Daoy (cell line): ENCODE data around the gene SP5. TPM values are rescaled to one million over a fixed set of nuclear protein-coding genes. Genes with fewer than 3 reads are reported as not detected.
"Not testable (repeated sequence)": the region's sequence is repeated elsewhere in the genome, so short reads cannot be mapped to it uniquely, and the experiment has no call there.

ENCODE experiments used
- DNase-seq: peaks from one replicate; pipeline ENCODE4 v3.0.0-alpha.2; 2015; ENCODE audit warnings: low read depth
- total RNA-seq: library from RNA; depleted of rRNA; stranded (reverse); fragments of >200 nt; shearing (Covaris generic); gene quantifications from 2 replicates; pipeline ENCODE4 v1.2.3, GENCODE V29; 2014; rRNA removed

The SP5 gene
- 0.63 and 2.6 TPM in 2 replicates for total RNA-seq

DNA sequence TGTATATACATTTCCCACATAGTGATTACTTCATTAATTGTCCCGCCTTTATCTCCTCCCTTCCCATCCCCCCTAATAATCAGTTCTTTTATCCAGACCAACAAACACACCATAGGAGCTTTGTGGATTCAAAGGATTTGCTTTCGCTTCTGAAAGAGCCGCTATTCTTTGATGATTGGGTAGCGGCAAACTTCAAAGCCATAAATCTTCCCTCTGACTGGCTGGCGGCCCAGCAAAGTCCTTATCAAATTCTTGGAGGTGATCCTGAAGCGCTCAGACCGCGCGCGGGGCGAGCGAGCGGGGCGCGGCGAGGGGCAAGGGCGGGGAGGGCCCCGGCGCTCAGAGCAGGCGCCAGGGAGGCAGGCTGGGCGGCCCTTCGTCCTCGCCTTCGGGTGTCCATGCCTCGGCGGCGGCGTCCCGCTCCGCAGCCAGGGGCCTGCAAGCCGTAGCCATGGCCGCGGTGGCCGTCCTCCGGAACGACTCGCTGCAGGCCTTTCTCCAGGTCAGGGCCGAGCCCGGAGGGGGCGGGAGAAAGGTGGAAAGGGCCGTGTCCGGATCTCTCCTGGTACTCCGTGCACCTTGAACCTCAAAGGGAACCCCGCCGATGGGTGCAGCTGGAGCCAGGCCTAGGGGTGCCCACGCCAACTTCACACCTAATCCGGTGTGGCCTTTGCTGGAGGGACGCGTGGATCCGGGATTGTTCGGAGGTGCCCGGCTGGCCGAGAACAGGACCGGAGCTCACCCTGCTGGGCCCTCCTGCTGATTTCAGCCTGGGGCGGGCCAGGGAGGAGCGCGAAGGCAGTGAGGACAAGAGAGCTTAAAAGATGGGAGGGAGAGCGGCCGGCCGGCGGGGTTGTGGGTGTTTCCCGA is at the start of gene SP5:
SP5 (plus strand) TSS at position 276 of the 870 bp plus-strand sequence; CDS start at position 452, 176 bp downstream.
- DNase-seq = peak; percentile 82

DNA sequence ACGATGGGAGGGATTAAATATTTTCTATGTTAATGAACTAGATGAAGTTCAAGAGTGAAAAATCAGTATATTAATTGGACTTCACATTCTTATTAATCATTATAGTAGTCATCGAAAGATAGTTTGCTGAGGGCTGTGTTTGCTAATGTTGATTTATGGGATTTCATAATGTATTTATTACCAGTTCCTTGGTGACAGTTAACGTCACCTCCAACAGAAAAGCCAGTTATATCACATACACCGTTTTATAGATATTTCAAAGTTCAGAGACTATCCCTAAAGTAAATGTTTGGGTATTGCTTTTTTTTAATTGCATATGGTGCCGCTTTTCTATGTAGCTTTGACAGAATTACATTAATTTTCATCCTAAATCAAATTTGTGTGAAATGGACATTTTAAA is 49.4 kb upstream of the SP5 start:
- no peak for DNase-seq

DNA sequence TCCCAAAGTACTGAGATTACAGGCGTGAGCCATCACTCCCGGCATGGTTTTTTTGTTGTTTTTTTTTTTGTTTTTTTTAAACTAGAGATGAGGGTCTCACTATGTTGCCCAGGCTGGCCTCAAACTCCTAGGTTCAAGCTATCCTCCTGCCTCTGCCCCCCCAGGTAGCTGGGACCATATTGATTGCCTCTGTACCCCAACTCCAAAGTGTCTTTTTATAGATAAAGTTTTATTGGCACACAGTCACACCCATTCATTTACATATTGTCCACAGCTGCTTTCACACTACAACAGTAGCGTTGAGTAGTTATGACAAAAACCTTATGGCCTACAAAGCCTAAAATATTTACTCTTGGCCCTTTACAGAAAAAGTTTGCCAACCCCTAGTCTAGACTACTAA is 45.2 kb upstream of the SP5 start:
- DNase-seq = no peak

DNA sequence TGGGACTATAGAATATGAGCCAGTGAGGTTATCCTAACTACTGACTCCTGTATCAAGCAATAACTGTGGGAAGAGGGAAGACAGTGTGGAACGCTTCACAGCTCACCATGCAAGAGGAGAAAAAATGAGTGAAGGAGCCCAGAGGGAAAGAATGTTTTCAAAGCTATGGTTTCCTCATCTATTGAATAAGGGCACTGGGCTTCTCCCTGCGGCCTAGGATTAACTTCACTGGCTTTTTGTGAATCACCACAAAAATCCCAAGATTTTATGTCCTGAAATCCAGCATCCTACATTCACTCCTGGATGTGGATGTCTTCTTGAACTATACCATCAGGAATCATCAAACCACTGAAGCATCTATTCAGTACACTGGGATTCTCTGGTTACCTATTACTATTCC is 44.5 kb upstream of the SP5 start:
- no peak for DNase-seq

DNA sequence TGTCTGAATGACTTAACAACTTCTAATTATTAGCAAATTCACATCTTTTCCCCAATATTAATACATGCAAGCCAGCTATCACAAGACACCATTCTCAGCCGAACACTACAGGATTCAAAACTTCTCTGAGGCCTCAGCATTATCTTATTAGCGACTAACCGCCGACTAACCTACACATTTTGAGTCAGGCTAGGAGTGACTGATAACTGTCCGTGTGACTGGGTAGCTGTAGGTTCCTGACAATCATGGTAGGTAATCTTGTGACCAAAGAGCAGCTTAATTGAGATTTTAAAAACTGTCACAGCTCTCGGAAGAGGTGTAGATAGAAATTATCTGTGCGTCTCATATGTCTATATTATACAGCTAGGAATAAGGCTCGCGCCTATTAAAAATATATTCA is 44.1 kb upstream of the SP5 start:
- no peak for DNase-seq

DNA sequence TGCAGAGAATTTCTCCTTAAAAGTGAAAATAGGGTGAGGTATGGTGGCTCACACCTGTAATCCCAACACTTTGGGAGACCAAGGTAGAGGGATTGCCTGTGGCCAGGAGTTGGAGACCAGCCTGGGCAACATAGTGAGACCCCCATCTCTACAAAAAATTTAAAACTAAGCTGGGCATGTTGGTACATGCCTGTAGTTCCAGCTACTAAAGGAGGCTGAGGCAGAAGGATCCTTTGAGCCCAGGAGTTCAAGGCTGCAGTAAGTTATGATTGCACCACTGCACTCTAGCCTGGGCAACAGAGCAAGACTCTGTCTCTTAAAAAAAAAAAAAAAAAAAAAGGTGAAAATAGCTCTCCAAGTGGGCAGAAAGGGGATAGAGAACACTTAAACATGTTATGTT is 40.9 kb upstream of the SP5 start:
- DNase-seq = not testable (repeated sequence)

DNA sequence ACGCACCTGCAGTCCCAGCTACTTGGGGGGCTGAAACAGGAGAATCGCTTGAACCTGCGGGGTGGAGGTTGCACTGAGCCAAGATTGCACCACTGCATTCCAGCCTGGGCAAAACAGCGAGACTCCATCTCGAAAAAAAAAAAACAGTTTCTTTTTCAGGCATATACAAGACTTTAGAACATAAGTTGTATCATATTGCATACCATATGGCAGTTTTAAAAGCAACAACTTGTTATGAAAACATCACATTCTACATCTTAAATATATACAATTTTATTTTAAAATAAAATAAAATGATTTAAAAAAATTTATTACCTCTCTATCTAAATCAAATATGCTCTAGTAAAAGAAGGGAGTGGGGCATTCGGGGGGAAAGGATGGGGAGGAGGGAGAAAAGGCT is 39.4 kb upstream of the SP5 start:
- DNase-seq = no peak

DNA sequence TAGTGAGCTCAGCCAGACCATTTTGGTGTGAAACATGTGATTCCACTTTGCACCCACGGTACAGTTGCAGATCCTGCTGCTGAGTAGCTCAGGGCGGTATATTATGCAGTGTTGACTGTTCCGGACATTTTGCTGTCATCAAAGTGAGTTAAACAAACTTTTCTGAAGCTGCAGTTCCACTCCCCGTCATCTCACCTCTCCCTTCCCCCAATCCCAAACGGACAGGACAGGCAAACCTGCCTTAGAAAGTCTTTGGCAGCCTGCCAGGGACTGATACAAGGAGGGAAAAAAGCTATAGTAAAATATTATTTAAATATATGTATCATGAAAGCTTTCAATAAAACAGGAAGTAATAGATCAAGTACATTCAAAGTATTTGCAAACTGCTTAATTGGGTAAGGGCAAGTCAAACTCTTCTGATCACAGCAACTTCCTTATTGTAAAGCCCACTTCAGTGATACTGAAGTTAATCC is 35.5 kb upstream of the SP5 start:
- no peak for DNase-seq

DNA sequence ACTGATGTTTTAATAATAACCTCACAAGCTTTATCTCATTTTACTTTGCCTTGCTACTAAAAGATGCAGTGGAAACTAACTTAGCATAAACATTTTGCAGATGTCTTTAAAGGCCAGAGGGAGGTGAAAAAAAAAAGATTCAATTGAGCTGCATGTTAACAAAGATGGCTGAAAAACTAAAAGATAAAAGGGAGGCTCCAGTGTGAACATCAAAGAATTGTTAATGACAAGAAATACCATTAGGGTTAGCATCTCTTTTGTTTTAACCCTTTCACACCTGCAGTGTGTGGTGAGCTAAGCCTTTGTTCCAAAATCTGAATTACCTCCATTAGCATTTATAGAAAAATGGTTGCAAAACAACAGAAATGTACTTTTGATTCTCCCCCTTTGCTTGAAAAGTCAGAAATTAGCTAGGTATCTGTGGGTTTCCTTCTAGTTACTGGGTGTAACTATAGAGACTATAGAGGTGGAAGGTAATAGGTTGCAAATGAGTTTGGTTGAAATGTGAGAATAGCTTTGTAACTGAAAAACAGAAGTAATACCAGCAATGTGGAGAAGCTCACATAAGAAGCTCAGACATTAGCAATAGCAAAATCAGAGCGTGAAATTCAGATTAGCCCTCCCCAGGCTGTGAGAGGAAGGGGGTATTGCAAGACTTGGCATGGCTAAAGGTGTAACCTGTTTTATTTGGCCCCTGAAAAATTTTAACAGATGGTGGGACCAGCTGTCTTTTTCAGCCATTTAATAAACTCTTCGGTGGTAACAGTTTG is 34.8 kb upstream of the SP5 start:
- DNase-seq = no peak

DNA sequence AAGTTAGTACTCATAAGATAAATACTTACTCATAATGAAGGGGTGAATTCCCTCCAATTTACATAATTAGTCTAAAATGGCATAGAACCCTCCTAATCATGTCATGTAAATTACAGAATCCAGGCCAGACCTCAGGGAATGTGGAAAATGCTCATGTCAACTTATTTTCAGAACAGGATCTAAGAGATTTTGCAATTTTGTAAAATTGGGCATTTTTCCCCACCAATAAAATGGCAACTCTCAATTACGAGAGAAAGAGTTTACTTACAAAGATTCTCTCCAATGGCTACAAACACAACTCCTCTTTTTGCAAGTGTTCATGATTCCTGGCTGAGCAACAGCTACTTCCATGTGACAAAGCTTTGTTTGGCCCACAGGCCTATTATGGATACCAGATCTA is 33.8 kb upstream of the SP5 start:
- no peak for DNase-seq

DNA sequence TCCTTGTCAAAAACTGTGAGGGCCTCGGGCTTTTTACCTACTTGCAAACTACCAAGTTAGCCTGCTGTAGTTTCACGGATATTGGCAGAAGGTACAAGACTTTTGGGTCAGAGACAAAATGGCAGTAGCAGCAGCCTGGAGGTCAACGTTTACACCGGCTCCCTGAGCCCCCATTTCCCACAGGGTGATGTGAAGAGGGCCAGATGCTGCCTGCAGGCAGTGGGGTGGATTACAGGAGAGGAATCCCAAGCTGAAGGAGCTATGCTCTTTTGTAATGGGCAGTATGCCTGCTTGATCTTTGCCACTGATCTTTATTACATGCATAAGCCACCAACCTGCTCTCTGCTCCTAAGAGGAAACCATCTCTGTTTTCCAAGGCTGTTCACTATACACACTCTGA is 29.5 kb upstream of the SP5 start:
- DNase-seq = no peak

DNA sequence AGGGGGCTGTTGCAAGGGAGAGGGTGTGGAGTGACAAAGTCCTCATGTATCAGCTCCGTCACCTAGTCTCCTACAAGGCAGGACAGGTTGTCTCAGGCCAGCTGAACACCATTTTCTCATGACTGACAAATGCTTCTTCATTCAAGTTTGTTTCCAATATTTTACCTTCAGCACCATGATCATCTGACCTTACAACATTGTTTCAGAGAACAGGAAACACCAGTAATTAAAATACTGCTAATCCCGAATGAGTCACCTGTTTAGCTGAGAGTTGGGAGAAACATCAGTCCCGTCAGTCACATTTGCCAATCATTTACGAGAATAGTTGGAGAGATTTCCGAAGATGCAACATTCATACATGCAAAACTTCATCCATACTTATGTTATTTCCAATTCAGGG is 25.7 kb upstream of the SP5 start:
- no peak for DNase-seq

DNA sequence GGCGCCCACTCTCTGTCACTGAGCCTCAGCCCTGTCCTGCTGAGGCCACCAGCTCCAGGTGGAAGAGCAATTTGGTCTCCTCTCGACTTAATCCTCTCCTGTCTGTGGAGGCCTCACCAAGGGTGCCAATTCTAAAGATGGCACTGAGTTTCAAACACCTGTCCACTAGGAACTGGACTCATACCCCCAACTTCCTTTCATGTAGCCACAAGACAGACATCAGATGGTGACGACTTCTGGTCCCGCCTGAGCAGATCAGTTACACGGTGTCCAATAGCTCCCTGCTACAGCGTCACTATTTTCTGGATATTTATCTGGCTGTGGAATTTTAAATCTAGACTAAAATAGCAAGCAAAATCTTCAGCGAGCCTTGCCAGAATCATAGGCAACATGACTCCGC is 24.5 kb upstream of the SP5 start:
- no peak for DNase-seq

DNA sequence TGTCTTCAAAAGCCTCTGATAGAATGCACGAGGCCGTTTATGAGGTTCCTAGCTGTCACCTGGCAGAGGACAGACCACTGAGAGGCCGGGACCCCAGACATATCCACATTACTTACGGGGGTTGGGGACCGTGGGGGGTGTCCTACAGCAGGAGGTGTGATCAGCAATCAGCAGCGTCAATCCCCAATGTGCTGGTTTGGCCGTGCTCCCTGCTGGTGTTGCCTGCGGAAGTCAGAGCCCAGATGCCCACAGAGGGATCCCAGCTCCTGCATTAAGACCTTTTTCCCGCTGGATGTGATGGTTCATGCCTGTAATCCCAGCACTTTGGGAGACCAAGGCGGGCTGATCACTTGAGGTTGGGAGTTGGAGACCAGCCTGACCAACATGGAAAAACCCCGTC is 20.8 kb upstream of the SP5 start:
- DNase-seq = no peak

DNA sequence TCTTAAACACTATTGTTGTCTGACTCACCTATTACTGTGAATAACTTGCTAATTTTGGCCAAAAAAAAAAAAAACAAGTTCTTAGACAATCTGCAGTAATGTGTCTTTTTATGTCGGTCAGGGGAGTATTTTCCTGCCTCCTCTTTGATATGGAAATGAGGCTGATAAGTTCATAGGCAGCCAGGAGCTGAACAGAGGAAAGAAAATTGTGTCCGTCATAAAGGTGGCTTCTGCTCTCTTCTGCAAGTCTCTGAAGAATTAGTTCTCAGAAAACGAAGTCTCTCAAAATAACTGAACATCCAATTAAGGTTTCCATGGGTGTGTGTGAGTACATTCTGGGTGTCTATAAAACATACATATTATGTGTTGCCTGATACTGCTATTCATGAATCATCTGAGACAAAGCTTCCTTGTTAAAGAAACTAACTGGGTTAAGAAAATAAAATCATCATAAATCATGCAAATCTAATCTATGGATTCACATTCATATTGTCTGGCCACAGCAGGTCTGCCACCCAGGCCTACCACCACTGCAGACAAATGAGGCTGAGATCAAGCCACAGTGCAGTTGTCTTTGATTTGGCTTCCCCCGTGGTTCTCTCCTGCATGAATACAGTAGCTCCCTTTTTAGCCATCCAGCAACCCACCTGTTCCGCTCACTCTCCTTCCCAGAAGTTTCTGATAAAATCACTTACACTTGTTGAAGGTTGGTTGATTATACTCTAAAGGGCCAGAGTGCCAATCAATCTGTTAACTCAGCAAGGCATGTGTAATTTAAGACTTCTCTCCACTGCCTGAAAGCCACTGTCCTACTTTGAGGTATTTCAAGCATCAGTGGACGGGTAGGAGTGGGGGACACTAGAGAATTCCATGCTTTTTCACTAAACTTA is 19.4 kb upstream of the SP5 start:
- DNase-seq = no peak

DNA sequence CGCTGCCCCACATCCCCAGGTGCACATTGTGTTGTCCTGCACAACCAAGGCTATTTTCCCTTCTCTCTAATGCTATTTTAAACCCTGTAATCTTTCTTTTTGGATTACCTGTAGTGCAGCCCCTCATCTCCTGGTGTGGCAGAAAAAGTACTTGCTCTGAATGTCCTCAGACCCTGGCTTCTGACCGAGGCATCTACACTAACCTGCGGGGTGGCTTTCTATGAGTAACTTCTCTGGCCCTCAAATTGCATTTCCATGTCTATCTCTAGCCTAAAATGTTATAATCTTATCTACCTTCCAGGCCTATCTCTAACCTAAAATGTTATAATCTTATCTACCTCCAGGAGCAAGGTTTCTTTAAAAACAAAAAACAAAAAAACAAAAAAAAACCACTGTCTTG is 18.2 kb upstream of the SP5 start:
- DNase-seq = no peak

DNA sequence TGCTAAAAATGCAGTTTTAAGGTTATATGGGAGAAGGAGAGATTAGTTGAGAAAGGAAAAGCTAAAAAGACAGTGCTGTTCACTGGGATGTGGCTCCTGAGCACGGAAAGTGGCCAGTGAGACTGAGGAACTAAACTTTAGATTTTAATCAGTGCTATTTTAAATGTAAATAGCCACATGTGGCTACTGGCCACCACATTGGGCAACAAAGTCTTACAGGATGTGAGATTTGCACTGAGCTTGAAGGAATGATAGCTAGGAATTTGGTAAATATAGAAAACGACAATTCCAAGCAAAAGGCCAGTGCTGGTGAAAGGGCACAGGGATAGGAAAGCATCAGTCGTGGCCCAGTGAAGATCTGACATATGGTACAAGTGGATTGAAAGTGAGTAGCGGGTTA is 14.1 kb upstream of the SP5 start:
- DNase-seq = no peak

DNA sequence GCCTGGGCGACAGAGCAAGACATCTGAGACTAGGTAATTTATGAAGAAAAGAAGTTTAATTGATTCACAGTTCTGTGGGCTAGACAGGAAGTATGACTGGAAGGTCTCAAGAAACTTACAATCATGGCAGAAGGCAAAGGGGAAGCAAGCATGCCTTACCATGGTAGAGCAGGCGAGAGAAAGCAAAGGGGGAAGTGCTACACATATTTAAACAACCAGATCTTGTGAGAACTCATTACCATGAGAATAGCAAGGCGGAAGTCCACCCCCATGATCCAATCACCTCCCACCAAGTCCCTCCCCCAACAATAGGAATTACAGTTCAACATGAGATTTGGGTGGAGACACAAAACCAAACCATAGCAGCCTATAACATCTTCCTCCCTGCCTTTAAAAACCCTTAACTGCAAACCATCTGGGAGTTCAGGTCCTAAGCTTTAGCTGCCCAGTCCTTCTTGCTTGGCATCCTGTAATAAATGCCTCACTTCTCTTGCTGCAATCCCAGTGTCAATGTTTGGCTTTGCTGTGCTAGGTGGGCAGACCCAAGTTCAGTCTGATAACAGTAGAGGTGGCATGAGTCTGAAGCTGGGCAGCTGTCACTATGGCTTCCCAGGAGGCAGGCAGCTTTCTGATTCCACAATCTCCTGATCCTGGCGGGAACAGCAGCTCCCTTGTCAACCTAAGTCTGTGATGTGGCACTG is 11.2 kb upstream of the SP5 start:
- DNase-seq = no peak

DNA sequence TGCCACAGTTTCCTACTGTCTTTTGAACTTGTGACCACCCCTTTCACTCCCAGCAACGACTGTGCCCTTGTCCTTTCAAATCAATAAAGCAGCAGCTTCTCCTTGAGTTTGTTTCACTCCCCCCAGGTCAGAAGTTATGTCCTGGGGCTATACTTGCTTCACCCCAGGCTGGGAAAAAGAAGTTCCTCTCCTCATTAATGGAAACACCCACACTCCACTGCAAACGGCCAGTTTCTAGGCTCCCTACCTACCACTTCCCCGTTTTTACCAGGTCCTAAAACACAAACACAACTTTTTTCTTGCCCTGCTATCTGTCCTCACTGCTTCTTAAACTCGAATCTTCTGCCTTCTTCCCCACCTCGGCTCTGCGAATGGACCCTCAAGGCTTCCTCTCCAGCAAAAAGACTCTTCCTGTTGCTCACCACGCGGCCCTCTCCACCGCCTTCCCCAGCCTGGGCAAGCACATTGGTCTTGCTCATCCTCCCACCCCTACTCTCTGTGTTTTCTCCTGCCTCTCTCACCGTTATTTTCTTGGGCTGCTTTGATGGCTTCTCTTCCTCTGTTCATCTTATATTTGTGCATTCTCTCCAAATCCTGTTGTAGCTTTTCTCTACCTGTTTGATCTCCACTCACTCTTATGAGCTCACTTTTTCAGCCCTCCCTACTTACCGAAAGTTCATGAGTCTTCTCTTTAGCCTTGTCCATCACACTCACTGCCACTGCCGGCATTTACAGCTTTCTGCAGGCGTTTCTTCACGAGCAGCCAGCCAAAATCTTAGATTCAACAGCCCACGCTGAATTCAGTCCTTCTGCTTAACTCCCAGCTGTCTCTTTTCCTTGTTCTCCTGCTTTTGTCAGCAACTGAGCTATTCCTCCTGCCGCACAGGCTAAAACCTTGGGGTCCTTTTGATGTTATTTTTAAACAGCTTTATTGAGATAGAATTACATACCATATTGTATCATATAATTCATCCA is 7.0 kb upstream of the SP5 start:
- no peak for DNase-seq

DNA sequence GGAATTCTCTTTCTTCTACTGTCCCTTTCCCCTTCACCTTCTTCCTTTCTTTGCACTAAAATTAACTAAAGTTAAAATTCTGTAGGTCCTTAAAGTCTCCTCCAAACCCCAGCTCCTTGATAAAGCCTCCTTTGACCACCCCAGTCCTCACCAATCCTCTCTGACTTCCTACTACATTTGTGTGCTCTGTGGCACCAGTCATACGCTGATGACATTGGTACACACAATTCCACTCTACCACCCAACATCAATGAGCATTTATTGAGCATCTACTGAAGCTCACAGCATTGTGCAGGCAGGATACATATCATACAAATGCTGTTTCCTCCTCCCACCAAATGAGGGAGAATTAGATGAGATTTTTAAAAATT is 4.5 kb upstream of the SP5 start:
- no peak for DNase-seq
